ENCODE data around the gene LIMS1.
"Not testable (repeated sequence)": the region's sequence is repeated elsewhere in the genome, so short reads cannot be mapped to it uniquely, and the experiment has no call there.

DNA sequence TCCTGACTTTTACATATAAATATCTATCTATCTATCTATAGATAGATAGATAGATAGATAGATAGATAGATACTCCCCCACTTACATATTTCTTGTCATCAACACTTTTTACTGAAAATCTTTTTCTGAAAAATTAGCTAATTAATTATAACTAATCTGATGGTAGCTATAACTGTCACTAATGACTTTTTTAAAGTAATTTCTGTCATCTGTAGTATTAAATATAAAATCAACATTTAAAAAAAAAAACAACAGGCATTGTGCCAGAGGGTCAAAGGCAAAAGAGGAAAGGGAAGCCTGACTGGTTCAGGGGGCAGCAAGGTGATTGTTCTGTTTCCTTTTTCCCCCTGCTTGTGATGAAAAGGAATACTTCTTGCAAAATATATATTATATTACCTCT lies 122.0 kb downstream of the LIMS1 start:
- TF ChIP-seq, protein P1, sequence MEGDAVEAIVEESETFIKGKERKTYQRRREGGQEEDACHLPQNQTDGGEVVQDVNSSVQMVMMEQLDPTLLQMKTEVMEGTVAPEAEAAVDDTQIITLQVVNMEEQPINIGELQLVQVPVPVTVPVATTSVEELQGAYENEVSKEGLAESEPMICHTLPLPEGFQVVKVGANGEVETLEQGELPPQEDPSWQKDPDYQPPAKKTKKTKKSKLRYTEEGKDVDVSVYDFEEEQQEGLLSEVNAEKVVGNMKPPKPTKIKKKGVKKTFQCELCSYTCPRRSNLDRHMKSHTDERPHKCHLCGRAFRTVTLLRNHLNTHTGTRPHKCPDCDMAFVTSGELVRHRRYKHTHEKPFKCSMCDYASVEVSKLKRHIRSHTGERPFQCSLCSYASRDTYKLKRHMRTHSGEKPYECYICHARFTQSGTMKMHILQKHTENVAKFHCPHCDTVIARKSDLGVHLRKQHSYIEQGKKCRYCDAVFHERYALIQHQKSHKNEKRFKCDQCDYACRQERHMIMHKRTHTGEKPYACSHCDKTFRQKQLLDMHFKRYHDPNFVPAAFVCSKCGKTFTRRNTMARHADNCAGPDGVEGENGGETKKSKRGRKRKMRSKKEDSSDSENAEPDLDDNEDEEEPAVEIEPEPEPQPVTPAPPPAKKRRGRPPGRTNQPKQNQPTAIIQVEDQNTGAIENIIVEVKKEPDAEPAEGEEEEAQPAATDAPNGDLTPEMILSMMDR (IDR thresholded peaks at IDR 0.05), result not testable (repeated sequence)
- TF ChIP-seq POLR2A (IDR thresholded peaks at IDR 0.05), result not testable (repeated sequence)
